ENCODE measurements around the gene RALGPS1.

The RALGPS1 gene

GRCh38 chr9:127093319-127094020 is 178.9 kb downstream of the RALGPS1 start:
- DNase-seq = no peak
- Mint-ChIP-seq H3K9me3 (no peaks in the 10 kb centered on the region), H3K4me3 (no peak overlapping the region), H3K27me3 (ENCODE audit: low read depth, poor library complexity) (peaks cover 6% of the 10 kb centered on the region), H3K4me1 (peaks cover 7% of the 10 kb centered on the region), H3K36me3 (ENCODE audit: low read depth) (peaks cover 8% of the 10 kb centered on the region), H3K27ac (no peak overlapping the region)
- TF ChIP-seq, protein P1, sequence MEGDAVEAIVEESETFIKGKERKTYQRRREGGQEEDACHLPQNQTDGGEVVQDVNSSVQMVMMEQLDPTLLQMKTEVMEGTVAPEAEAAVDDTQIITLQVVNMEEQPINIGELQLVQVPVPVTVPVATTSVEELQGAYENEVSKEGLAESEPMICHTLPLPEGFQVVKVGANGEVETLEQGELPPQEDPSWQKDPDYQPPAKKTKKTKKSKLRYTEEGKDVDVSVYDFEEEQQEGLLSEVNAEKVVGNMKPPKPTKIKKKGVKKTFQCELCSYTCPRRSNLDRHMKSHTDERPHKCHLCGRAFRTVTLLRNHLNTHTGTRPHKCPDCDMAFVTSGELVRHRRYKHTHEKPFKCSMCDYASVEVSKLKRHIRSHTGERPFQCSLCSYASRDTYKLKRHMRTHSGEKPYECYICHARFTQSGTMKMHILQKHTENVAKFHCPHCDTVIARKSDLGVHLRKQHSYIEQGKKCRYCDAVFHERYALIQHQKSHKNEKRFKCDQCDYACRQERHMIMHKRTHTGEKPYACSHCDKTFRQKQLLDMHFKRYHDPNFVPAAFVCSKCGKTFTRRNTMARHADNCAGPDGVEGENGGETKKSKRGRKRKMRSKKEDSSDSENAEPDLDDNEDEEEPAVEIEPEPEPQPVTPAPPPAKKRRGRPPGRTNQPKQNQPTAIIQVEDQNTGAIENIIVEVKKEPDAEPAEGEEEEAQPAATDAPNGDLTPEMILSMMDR (IDR thresholded peaks at IDR 0.05) = no peak

DNA sequence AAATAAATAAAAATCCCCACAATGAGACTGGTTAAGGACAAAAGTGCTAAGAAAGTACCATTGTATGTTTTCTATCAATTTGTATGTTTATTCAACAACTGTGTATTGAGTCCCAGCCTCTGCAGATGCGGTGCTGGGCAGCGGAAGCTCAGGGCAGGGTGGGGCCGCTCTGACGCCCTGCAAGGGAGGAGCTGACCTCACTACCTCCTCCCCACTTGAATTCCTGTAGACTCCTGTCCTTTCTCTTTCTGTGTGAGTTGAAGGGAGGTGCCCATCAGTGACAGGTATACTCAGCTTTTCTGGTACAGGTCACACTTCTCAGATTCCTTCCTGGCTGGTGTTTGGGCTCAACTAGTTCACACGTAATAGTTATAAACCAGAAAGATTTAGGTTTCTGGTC is 180.8 kb downstream of the RALGPS1 start:
- Mint-ChIP-seq H3K4me1 (peaks cover 11% of the 10 kb centered on the region), H3K27ac (no peak overlapping the region), H3K4me3 (no peak overlapping the region), H3K9me3 (no peaks in the 10 kb centered on the region), H3K27me3 (ENCODE audit: low read depth, poor library complexity) (peaks cover 7% of the 10 kb centered on the region), H3K36me3 (ENCODE audit: low read depth) (peaks cover 4% of the 10 kb centered on the region)
- no peak for DNase-seq
- TF ChIP-seq, protein P1 (IDR thresholded peaks at IDR 0.05) = no peak

- Mint-ChIP-seq H3K9me3 (no peaks in the 10 kb centered on the region), H3K27ac (no peak overlapping the region), H3K27me3 (ENCODE audit: low read depth, poor library complexity) (peaks cover 7% of the 10 kb centered on the region), H3K4me3 (no peak overlapping the region), H3K36me3 (ENCODE audit: low read depth) (peaks cover 4% of the 10 kb centered on the region), H3K4me1 (peaks cover 11% of the 10 kb centered on the region)
- DNase-seq = no peak
- TF ChIP-seq, protein P1 (IDR thresholded peaks at IDR 0.05) = no peak
Measured at GRCh38 chr9:127096208-127096607, 181.6 kb downstream of the RALGPS1 start.

DNA sequence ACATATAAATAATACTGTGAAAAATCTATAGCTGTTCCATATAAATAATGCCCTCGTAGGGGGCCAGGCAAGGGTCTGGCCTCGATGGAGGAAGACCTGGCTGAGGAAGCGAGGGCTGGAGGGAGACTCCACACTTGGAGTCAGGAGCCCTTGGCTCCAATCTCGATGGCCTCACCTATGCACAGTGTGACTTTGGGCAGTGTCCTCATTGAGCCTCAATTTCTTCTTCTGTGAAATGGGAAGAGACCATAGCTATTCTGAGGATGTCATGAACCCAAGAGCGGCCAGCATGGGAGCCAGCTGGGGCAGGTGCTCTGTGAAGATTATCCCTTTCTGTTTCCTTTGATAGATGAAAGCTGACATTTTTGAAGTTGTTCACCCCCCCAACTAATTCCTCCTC is 183.1 kb downstream of the RALGPS1 start:
- Mint-ChIP-seq H3K27me3 (ENCODE audit: low read depth, poor library complexity) (peaks cover 7% of the 10 kb centered on the region), H3K36me3 (ENCODE audit: low read depth) (peaks cover 5% of the 10 kb centered on the region), H3K4me1 (peaks cover 11% of the 10 kb centered on the region), H3K27ac (no peak overlapping the region), H3K9me3 (no peaks in the 10 kb centered on the region), H3K4me3 (no peak overlapping the region)
- no peak for DNase-seq
- TF ChIP-seq, protein P1 (IDR thresholded peaks at IDR 0.05) = no peak

GRCh38 chr9:127098916-127099553 is 184.5 kb downstream of the RALGPS1 start:
- TF ChIP-seq, protein P1 (IDR thresholded peaks at IDR 0.05) = no peak
- Mint-ChIP-seq H3K4me3 (no peak overlapping the region), H3K36me3 (ENCODE audit: low read depth) (peaks cover 5% of the 10 kb centered on the region), H3K4me1 (peaks cover 20% of the 10 kb centered on the region), H3K27me3 (ENCODE audit: low read depth, poor library complexity) (peaks cover 7% of the 10 kb centered on the region), H3K27ac (no peak overlapping the region), H3K9me3 (no peaks in the 10 kb centered on the region)
- DNase-seq = no peak

GRCh38 chr9:127099664-127100063 is 185.1 kb downstream of the RALGPS1 start:
- no peak for DNase-seq
- H3K27ac Mint-ChIP-seq = no peak overlapping the region
- H3K4me1 Mint-ChIP-seq = peaks cover 26% of the 10 kb centered on the region
- H3K9me3 Mint-ChIP-seq = no peaks in the 10 kb centered on the region
- H3K27me3 Mint-ChIP-seq (ENCODE audit: low read depth, poor library complexity) = peaks cover 7% of the 10 kb centered on the region
- peaks cover 5% of the 10 kb centered on the region for H3K36me3 Mint-ChIP-seq (ENCODE audit: low read depth)
- no peak overlapping the region for H3K4me3 Mint-ChIP-seq
- TF ChIP-seq, protein P1 (IDR thresholded peaks at IDR 0.05) = no peak

Measured in nephron progenitor cell (in vitro differentiated cells).